ENCODE data around the gene EMCN. TPM values are rescaled to one million over a fixed set of nuclear protein-coding genes. Genes with fewer than 3 reads are reported as not detected.

The EMCN gene, protein sequence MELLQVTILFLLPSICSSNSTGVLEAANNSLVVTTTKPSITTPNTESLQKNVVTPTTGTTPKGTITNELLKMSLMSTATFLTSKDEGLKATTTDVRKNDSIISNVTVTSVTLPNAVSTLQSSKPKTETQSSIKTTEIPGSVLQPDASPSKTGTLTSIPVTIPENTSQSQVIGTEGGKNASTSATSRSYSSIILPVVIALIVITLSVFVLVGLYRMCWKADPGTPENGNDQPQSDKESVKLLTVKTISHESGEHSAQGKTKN
- total RNA-seq (2022; extraction: Qiagen RNA extraction) = not detected in 5 replicates

DNA sequence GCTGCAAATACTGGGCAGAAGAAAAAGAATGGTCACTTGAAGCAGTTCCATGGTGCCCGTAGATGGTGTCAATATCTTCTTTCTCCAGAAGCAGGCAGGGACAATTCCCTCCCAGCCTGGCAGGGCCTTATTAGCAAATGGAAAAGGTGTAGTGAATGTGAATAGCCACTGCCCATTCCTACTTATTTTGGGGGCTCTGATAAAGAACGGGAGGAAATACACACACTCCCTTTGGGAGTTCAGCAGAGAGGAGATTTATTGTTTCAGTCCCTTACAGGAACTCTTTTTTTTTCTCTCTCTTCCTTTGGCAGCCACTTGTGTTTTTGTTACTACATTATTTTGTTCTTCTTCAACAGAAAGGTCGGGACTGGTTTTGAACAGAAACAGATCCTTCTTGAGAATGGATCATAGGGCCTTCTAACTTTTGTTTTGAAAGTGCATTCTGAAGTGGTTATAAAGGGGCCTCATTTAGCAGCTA lies at the start of gene EMCN:
Gene EMCN, minus strand, starts transcription at position 159 of the 478 bp plus-strand sequence. Its CDS starts 108 bp downstream, at position 51.

Measured in A549 treated with CORT108297 at 1 μM for 4 hours (cell line).